ENCODE results near the gene MYCT1.

DNA sequence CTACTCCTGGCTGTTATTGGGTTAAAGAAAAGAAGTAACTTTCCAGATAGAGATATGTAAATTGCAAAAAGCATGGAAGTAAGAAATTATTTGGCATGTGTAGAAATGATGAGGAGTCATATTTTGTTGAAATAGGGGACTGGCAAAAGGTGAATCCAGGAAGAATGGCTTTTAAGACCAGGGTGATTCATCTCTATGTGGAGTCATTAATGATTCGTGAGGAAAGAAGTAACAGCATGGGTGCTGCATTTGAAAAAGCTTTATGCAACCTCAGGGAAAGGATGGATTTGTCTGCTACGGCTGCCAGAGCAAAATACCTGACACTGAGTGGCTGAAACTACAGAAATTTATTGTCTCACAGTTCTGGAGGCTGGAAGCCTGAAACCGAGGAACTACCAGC, 45.7 kb upstream of the MYCT1 start:
- TF ChIP-seq EZH2 (IDR thresholded peaks at IDR 0.05; ENCODE audit: low read depth, unreplicated experiment) = no peak
- TF ChIP-seq, protein P1, sequence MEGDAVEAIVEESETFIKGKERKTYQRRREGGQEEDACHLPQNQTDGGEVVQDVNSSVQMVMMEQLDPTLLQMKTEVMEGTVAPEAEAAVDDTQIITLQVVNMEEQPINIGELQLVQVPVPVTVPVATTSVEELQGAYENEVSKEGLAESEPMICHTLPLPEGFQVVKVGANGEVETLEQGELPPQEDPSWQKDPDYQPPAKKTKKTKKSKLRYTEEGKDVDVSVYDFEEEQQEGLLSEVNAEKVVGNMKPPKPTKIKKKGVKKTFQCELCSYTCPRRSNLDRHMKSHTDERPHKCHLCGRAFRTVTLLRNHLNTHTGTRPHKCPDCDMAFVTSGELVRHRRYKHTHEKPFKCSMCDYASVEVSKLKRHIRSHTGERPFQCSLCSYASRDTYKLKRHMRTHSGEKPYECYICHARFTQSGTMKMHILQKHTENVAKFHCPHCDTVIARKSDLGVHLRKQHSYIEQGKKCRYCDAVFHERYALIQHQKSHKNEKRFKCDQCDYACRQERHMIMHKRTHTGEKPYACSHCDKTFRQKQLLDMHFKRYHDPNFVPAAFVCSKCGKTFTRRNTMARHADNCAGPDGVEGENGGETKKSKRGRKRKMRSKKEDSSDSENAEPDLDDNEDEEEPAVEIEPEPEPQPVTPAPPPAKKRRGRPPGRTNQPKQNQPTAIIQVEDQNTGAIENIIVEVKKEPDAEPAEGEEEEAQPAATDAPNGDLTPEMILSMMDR (conservative IDR thresholded peaks at IDR 0.05; ENCODE audit: low read depth in 2 of 2) = no peak
- TF ChIP-seq POLR2AphosphoS5 (IDR thresholded peaks at IDR 0.05; ENCODE audit: low read depth) = no peak
- TF ChIP-seq, protein P2, sequence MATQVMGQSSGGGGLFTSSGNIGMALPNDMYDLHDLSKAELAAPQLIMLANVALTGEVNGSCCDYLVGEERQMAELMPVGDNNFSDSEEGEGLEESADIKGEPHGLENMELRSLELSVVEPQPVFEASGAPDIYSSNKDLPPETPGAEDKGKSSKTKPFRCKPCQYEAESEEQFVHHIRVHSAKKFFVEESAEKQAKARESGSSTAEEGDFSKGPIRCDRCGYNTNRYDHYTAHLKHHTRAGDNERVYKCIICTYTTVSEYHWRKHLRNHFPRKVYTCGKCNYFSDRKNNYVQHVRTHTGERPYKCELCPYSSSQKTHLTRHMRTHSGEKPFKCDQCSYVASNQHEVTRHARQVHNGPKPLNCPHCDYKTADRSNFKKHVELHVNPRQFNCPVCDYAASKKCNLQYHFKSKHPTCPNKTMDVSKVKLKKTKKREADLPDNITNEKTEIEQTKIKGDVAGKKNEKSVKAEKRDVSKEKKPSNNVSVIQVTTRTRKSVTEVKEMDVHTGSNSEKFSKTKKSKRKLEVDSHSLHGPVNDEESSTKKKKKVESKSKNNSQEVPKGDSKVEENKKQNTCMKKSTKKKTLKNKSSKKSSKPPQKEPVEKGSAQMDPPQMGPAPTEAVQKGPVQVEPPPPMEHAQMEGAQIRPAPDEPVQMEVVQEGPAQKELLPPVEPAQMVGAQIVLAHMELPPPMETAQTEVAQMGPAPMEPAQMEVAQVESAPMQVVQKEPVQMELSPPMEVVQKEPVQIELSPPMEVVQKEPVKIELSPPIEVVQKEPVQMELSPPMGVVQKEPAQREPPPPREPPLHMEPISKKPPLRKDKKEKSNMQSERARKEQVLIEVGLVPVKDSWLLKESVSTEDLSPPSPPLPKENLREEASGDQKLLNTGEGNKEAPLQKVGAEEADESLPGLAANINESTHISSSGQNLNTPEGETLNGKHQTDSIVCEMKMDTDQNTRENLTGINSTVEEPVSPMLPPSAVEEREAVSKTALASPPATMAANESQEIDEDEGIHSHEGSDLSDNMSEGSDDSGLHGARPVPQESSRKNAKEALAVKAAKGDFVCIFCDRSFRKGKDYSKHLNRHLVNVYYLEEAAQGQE (IDR thresholded peaks at IDR 0.05; ENCODE audit: unreplicated experiment) = no peak
